GM13977 (cell line): ENCODE results near the gene DUSP16.
"Not testable (repeated sequence)": the region's sequence is repeated elsewhere in the genome, so short reads cannot be mapped to it uniquely, and the experiment has no call there.

ENCODE experiments used
- DNase-seq: peaks from one replicate; pipeline ENCODE4 v3.0.0; 2012; ENCODE audit warnings: low spot score
- in situ Hi-C: fragments of 300-500 bp; cut with MboI; formaldehyde crosslinking; loops from one replicate; pipeline ENCODE4 v1.12.0; 2022; ENCODE audit warnings: low sequenced_read_pairs, low pct_unique_long_range_greater_than_20kb, mixed read lengths, inconsistent platforms; ENCODE audit not compliant: unreplicated experiment
- TF ChIP-seq, protein P1 (sequence below): IDR thresholded peaks from 2 replicates; pipeline ENCODE4 v1.5.1; 2012; ENCODE audit warnings: mild to moderate bottlenecking, control low read depth; ENCODE audit not compliant: insufficient read depth; ENCODE audit errors: extremely low read depth, missing control alignments

DUSP16 gene

DNA sequence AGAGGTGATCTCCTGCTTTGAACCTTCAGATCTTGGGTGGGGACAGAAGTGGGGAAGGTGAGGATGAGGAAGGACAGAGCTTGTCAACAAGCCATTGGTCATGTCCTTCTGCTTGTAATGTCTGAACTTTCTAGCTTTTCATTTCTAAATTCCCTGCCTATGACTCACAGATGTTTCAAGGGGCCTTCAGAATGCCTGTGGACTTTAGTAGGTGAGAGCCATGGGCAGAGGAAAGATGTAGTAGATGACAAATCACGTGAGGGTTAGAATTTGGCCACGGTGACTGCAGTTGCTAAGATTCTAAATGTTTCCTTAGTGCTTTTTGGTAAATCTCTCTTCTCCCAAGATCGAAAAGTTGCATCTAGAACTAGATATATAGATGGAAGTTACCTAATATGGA lies 30.3 kb upstream of the DUSP16 start:
- TF ChIP-seq, protein P1, sequence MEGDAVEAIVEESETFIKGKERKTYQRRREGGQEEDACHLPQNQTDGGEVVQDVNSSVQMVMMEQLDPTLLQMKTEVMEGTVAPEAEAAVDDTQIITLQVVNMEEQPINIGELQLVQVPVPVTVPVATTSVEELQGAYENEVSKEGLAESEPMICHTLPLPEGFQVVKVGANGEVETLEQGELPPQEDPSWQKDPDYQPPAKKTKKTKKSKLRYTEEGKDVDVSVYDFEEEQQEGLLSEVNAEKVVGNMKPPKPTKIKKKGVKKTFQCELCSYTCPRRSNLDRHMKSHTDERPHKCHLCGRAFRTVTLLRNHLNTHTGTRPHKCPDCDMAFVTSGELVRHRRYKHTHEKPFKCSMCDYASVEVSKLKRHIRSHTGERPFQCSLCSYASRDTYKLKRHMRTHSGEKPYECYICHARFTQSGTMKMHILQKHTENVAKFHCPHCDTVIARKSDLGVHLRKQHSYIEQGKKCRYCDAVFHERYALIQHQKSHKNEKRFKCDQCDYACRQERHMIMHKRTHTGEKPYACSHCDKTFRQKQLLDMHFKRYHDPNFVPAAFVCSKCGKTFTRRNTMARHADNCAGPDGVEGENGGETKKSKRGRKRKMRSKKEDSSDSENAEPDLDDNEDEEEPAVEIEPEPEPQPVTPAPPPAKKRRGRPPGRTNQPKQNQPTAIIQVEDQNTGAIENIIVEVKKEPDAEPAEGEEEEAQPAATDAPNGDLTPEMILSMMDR, result no peak
- in situ Hi-C loops, result no loop called here
- no peak for DNase-seq

DNA sequence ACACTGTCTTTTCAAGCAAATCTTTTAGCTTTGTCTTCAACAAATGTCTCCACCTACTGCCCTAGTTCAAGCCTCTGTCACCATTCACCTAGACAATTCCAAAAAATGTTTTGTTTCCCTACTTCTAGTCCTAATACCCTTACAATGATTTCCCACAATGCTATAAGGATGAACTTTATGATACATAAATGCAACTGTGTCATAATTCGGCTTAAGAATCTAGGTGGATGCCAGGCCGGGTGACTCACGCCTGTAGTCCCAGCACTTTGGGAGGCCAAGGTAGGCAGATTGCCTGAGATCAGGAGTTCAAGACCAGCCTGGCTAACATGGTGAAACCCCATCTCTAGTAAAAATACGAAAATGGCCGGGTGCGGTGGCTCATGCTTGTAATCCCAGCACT lies 28.3 kb upstream of the DUSP16 start:
- TF ChIP-seq, protein P1, result no peak
- no peak for DNase-seq
- in situ Hi-C loops, result no loop called here

DNA sequence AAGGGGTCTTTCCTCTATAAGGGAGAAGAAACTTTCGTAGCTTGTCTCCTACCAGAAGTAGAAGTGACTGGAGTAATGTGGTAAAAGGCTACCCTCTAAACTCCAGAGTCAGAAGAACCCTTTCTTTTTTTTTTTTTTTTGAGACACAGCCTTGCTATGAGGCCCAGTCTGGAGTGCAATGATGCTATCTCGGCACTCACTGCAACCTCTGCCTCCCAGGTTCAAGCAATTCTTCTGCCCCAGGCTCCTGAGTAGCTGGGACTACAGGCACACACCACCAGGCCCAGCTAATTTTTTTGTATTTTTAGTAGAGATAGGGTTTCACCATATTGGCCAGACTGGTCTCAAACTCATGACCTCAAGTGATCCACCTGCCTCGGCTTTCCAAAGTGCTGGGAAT lies 25.8 kb upstream of the DUSP16 start:
- in situ Hi-C loops, DNase-seq: not testable (repeated sequence)

DNA sequence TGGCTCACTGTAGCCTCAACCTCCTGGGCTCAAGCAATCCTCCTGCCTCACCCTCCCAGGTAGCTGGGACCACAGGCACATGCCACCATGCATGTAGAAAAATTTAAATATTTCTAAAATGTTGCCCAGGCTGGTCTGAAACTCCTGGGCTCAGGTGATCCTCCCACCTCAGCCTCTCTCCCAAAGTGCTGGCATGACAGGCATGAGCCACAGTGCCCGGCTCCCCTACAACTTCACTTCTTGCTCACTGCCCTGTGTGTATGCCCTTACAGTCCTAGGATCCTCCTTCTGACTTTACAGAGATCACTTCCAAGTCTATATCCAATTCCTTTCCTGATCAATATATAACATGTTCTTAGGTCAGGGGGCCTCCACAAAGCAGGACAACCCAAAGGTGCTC lies 25.2 kb upstream of the DUSP16 start:
- TF ChIP-seq, protein P1, result no peak
- DNase-seq, result no peak
- in situ Hi-C loops, result no loop called here

DNA sequence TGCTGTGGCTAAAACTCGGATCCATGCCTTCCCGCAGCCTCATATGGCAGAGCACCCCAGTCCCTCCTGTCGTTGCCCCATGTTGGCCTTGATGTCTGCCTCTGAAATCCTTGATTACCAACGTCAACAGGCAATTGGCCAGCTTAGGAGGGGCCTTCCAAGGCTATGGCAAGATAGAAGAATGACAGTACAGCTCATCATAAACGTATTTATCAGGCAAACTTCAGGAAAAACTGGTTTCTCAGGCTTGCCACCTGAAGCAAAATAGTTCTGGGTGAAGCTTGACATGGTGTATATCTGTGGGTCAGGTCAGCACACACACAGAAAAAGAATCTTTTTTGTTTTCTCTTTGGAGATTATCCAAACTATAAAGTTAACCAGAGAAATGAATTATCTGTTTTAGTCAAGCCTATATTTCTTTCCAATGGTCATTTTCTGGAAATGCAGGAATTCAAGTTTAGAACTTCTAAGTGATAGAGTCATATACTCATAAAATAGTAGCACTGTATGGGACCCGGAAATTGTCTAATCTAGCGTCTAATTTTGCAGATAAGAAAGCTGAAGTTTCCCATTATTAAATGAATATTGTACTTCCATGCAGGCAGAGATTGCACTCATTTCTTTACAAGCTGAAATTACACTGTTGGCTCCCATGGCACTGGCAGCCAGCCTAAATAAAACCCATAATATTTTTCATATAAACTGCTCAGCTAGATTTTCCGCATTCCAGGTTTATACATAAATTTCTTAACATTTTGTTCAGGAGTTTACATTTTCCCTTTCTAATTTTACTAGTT lies 24.4 kb upstream of the DUSP16 start:
- in situ Hi-C loops, result no loop called here
- TF ChIP-seq, protein P1, result no peak

DNA sequence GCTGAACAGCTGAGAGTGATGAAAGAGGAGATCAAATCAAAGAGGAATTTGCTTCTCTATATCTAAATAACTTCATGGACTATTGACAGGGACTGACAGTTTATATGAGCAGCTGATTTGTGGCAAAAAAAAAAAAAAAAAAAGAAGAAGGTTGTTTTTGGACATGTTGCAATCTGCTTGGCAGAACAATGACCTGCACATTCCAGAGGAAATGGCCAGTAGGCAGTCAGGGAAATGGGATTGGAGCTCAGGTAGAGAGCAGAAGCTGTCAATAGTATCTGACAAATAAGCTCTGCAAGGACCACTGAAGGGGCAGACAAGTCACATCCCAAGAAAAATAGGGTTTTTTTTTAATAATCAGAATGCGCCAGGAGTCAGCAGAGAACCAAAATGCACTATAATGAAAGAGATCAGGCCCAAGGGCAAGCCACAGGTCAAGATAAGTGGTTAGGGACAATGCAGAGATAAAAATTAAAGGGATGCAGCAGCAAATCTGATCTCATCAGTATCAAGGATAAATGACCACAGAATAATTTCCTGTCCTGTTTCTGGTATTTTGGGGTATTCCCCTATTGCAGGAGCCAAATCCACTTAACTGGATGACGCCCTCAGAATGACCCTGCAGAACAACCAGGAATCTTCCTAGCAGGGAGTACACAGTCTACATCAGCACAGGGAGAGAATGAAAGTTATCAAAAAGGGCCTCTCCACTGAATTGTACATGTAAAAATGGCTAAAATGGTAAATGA lies 22.6 kb upstream of the DUSP16 start:
- TF ChIP-seq, protein P1, result no peak
- DNase-seq, result no peak
- in situ Hi-C loops, result no loop called here

More for the DNA sequence above, 24.4 kb upstream of the DUSP16 start:
- no peak for DNase-seq
